GM19468 (cell line): ENCODE data around the gene SLBP.

Source experiments
- ATAC-seq: cut with Tn5 transposase; IDR thresholded peaks from one replicate; pipeline ENCODE4 v1.9.1; 2021; ENCODE audit warnings: mild to moderate bottlenecking, moderate library complexity, moderate number of reproducible peaks; ENCODE audit not compliant: unreplicated experiment; ENCODE audit errors: extremely low read depth

SLBP gene

DNA sequence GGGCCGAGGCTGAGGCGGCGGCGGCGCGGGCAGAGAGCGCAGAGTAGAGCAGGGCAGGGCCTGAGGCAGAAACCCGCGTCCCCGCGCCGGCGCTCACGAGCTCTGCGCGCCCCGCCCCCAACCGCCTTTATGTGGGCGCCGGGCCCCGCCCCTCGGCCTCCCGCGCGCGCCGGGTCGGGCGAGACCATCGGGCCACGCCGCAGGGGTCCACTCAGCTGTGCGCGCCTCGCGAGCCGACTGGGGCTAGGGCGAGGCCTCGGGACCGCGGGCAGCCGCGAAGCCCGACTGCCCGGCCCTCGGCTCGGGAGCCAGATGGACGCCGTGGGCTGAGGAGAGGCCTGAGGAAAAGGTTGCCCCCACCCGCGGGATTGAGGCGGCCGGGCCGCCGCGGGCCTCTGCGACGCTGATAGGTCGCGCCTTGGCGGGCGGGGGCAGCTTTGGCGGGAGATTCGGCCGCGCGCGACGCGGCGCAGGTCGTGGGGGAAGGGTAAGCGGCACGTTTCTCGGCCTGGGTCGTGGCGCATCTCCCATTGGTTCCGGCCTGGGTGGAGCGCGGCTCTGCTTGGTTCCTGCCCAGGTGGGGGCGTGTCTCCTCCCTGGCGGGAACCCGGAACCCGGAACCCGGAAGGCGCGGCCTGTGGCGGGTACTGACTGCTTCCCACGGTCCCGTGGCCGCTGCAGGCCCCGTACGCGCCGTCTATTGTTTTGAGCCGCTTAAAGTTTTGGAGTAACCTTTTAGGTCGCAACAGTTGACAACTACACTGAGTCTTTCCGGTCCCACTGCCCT is at the start of gene SLBP:
TSS of gene SLBP (minus strand) at position 104 of the 787 bp plus-strand sequence. CDS start 131 bp downstream, outside the sequence.
- peak; percentile 35 for ATAC-seq

- ATAC-seq = no peak
These were observed 49.1 kb upstream of the SLBP start for GRCh38 chr4:1761130-1761689.

DNA sequence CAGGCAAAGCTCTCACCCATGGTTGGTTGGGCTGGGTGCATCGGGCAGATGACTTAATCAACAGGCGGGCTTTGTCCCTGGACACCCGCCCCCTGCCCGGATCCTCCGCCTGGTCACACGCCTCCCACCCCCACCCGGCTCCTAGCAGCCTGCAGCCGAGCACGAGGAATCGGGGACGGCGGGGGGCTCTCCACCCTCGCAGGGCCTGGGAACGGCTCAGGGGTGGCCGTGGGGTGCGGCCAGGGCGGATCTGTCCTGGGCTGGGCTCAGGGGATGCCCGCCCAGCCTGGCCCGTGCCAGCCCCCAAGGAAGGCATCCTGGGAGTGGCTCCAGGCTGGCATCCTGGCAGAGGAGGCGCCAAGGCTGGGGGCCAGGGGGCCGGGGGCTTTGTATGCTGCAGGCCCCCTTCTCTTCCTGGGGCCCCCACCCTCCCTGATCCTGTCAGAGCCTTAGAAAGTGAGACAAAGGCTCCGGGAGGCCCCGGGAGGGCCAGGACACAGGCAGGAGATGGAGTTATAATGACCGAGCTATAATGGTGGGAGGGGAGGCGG is 48.5 kb upstream of the SLBP start:
- no peak for ATAC-seq

GRCh38 chr4:1759818-1760223 is 47.7 kb upstream of the SLBP start:
- no peak for ATAC-seq

DNA sequence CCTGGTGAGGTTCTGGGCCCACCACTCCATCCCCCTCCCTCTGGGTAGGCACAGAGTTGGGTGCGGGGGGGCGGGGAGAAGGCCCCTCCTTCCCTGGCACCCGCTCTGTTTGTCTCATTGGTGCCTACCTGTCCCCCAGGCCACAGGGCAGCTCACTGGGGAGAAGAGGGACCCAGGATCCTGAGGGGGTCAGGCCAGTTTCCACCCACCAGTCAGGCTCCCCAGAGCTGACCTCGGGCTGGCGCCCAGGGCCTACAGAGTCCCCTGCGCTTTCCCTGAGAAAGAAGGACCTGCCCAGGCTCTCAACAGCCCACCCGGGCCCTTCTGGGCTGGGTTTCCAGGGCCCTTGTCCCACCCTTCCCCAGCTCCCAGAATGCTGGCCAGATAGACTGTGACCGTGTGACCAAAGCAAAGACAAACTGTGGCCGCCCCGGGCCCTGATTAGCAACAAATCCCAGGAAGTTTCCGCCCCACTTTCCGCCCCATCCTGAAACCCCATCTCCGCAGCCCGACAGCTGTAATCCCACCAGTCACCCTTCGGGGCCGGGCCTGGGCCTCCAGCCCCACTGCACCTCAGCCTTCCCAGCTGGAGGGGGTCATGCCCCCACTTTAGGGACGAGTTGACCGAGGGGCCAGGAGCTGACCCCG is 47.2 kb upstream of the SLBP start:
- ATAC-seq = no peak

- no peak for ATAC-seq
These were observed 46.4 kb upstream of the SLBP start for GRCh38 chr4:1758306-1759121.

- no peak for ATAC-seq
These were observed 45.7 kb upstream of the SLBP start for GRCh38 chr4:1757836-1758235.

DNA sequence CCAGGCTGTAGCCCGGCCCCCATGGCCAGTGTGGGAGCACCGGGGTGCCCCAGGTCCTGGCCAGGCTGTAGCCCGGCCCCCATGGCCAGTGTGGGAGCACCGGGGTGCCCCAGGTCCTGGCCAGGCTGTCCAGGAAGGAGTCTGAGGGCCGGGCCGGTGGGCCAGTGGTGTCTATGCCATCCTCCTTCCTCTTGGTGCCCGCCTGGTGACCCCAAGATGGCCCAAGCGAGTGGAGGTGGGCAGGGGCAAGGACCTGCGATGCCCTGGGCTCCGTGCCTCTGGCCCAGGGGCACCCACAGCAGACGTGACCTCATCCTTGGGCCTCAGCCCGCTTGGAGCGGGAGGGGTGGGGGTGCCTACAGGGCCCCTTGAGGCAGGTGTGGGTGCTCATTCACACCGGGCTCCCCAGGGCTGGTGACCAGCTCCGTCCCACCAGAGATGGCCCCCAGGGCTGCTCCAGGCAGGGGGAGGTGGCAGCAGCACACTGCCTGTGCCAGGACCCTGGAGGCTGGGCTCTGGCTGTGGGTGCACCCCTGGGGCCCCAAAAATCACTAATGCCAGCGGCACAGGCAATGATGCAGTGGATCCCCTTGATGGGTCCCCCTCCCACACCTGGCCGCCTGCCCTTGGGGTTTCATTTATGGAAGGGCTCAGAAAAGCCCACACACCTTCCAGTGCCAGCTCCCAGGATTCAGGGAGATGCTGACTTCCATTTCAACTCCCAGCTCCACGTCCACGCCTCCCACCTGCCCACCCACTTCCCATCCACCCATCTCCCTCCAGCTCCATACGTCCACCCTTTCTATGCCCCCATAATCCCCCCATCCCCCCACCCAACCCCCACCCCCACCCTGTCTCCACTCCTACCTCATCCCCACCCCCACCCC is 45.0 kb upstream of the SLBP start:
- ATAC-seq = no peak

DNA sequence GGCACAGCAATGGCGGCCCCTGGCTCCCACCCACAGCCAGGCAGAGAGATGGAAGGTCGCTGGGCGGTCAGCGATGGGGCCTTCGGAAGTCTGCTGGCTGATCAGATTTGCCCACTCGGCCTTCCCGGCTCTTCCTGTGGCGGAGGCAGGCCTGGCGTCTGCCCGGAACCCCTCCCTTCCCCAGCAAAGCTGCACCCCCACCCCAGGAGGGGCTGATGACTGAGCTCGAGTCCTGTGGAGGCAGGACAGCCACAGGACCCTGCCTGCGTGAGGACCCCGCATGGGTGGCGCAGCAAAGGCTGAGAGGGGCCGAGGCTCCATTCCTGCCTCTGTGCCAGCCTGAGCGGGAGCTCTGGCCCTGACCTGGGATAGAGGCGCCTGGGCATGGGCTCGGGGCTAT is 44.0 kb upstream of the SLBP start:
- no peak for ATAC-seq

- no peak for ATAC-seq
These were observed 43.2 kb upstream of the SLBP start for GRCh38 chr4:1755297-1755696.

DNA sequence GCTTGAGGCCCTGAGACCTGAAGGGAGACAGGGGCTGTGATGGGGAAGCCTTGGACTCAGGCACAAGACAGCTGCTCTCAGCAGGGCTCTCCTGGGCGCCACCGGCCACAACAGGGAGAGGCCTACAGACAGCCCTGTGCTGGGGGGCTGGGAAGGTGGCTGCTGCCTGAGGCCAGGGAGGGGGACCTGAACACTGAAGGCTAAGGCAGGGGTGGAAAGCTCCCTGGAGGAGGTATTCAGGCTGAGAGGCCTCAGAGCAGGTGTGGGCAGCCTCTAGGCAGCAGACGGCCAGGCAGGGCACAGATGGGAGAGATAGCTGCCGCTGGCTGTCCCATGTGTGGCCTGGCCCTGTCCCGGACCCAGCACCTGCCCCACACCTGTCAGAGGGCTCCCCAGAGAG is 42.2 kb upstream of the SLBP start:
- no peak for ATAC-seq

DNA sequence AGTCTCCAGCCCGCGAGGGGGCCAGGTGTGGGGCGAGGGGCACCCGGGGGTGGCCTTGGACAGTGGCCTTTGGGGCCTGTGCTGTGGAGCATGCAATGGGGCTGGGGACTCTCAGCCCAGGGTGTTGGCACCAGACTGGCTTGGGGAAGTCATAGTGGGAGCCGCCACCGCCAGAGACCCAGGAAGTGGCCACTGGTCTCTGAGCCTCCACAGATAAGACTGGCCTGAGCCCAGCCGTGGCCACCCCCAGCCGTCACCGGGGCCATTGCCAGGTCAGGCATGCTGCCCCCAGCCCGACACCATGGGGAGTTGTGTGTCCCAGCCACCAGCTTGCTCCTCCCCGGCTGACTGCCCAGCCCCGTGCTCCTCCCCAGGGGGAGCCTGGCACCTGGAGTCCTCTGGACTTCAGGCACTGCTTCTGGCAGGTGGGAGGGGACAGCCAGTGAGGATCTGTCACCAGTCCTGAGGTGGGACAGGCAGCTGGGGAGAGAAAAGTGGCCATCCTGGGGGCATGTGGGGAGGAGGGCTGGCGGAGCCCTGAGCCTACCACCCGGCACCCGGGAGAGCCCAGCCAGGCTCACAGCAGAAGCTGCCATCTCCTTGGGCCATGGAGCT is 41.7 kb upstream of the SLBP start:
- no peak for ATAC-seq

DNA sequence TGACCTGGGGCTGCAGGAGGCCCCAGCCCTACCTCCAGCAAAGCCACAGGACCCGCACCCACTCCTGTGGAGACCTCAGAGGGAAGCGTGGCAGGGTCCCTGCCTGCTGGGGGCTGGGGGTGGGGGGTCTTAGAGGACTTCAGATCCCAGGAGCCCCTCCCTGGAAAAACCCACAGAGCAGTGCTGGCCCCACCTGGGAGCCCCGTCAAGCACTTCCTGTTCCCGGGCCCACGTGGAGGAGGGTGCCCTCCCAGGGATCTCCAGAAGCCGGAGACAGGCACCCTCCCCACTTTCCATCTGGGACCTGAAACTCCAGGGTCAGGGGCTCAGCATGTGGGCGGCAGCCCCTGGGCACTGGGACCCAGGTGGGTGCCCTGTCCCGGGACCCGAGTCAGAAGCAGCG is 41.2 kb upstream of the SLBP start:
- ATAC-seq = no peak

- ATAC-seq = no peak
These were observed 40.3 kb upstream of the SLBP start for GRCh38 chr4:1752284-1753041.

DNA sequence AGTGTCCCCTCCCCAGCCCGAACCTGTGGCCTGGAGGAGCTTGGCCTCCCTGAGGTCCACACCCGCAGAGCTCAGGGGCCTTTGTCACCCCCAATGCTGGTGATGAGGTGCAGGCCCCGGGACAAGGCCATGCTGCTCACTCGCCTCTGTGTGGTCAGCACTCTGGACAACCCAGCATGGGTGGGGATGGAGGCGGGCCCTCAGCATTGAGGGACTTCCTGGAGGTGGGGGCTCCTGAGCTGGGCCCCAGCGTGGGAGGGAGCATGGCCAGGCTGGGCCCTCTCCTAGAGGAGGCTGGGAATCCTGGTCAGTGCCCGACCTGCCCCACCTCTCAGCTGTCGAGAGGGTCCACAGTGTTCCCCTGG is 39.8 kb upstream of the SLBP start:
- no peak for ATAC-seq

DNA sequence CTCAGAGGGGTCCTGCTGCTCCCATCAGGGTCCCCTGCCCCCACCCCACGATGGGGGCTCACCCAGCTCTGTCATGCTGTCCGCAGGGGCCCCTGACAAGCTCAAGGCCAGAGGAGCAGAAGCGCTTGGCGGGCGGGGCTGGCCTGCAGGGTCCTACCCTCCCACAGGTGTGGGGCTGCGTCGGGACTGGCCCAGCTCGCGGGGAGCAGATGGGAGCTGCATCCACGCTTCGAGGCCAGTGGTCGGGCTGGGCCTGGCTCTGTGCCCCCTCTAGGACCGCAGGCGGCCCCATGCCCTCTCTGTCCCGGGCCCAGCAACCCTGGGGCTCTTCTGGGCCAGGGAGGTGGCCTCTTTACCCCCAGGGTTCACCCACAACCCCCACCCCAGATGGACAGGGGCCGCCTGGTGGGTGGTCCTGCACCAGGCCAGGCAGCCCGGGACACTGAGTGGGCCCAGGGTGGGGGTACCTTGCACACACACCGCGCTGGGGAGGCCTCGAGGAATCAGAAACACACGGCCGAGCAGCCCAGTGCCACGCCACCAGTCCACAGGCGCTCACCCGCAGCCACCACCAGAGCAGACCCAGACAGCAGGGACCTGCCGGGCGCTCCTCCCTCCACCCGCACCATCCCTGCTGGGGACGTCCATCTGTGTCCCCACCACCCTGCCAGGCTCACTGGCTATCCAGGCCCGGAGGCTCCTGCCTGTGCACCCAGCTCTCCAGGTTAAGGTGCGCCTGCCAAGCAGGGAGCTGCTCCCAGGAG is 39.2 kb upstream of the SLBP start:
- ATAC-seq = no peak

GRCh38 chr4:1750381-1751154 is 38.4 kb upstream of the SLBP start:
- no peak for ATAC-seq
